GM19193 (cell line): ENCODE results near the gene GALK1.

Experiments
- POLR2A ChIP-seq: IDR thresholded peaks from 4 replicates; pipeline ENCODE4 v1.6.1; 2011; ENCODE audit not compliant: insufficient read depth, insufficient read length; ENCODE audit errors: extremely low read depth

GALK1 gene

GRCh38 chr17:75762513-75763268 is 2.3 kb downstream of the GALK1 start:
- TF ChIP-seq POLR2A: no peak

DNA sequence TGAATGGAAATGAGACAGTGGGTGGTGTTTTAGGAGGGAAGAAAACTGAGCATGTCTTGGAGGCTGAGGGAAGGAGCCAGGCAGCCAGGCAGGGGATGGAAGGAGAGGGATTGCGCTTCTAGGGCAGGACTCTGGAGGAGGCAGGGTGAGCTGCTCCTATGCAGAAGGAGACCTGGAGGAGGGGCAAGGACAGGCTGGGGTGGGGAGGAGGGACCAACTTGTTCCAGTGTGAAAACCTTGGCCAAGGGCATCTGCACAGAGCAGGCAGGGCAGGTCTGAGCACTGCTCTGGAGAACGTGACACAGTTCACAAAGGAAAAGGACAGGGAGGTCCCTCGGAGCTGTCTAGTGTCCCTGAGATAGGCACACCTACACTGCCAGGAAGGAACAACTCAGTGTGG is 5.5 kb downstream of the GALK1 start:
- no peak for TF ChIP-seq POLR2A

DNA sequence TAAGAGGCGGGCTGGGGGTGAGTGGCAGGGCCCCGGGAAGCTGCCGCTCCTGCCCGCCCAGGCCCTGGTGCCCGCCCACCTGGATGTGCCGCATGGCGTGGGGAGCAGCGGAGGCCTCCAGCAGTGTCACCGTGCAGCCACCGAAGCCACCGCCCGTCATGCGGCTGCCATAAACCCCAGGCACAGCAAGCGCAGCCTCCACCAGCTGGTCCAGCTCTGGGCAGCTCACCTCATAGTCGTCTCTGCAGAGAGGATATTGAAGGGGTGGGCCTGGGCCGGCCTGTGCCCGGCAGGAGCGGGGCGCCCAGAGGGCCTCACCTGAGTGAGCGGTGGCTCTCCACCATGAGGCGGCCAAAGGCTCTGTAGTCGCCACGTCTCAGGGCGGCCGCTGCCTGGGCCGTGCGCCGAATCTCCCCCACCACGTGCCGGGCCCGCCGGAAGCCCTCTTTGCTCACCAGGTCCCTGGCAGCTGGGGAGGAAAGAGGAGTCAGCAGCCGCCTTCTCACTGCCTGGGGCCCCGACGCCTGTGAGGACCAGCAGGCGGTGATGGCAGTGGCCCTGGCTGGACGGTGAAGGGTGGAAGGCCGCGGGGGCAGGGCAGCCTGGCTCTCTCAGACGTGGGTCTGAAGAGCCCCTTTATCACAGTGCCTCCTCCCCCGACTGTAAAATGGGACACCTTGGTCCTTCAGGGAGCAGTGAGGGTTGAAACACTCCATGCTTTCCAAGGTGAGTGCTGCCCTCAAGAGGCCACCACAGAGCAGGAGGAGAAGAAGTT is 6.7 kb downstream of the GALK1 start:
- no peak for TF ChIP-seq POLR2A

GRCh38 chr17:75757086-75757681 is 7.8 kb downstream of the GALK1 start:
- no peak for TF ChIP-seq POLR2A

DNA sequence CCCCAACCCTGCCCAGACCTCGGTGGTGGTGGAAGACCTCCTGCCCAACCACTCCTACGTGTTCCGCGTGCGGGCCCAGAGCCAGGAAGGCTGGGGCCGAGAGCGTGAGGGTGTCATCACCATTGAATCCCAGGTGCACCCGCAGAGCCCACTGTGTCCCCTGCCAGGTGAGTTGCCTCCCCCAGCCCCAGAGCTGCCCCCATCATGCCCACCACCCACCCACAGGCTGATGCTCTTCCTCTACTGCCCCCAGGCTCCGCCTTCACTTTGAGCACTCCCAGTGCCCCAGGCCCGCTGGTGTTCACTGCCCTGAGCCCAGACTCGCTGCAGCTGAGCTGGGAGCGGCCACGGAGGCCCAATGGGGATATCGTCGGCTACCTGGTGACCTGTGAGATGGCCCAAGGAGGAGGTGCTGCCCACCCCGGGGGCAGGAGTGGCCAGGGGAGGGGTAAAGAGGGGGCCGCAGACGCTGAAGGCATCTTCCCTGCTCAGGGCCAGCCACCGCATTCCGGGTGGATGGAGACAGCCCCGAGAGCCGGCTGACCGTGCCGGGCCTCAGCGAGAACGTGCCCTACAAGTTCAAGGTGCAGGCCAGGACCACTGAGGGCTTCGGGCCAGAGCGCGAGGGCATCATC is 8.4 kb downstream of the GALK1 start:
- no peak for TF ChIP-seq POLR2A

- TF ChIP-seq POLR2A: no peak
These were observed 9.0 kb downstream of the GALK1 start for GRCh38 chr17:75755990-75756389.

DNA sequence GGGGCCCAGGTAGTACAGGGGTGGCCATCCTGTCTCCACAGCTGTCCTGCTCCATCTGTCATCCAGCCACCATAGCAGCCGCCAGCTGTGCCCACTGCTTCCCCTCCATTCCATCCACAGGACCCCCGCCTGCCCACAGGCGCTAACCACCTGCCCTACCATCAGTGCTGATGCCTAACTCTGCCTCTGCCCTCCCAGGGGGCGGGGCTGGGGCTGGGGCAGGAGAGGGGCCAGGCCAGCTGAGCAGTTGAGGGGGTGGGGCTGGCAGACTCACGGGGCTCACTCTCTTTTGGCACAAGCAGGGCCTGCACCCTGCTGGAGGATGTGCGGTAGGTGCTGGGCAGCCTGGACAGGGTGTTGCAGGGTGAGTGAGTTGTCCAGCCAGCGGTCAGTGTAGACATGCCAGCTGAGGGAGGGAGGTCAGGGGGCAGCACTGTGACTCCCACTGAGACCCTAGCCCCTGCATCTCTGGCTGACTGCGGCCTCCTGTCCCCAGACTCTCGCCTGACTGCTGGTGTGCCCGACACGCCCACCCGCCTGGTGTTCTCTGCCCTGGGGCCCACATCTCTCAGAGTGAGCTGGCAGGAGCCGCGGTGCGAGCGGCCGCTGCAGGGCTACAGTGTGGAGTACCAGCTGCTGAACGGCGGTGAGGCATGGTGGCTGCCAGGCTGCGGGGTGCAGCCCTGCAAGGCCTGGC is 9.6 kb downstream of the GALK1 start:
- TF ChIP-seq POLR2A: no peak

GRCh38 chr17:75754378-75755204 is 10.4 kb downstream of the GALK1 start:
- no peak for TF ChIP-seq POLR2A

DNA sequence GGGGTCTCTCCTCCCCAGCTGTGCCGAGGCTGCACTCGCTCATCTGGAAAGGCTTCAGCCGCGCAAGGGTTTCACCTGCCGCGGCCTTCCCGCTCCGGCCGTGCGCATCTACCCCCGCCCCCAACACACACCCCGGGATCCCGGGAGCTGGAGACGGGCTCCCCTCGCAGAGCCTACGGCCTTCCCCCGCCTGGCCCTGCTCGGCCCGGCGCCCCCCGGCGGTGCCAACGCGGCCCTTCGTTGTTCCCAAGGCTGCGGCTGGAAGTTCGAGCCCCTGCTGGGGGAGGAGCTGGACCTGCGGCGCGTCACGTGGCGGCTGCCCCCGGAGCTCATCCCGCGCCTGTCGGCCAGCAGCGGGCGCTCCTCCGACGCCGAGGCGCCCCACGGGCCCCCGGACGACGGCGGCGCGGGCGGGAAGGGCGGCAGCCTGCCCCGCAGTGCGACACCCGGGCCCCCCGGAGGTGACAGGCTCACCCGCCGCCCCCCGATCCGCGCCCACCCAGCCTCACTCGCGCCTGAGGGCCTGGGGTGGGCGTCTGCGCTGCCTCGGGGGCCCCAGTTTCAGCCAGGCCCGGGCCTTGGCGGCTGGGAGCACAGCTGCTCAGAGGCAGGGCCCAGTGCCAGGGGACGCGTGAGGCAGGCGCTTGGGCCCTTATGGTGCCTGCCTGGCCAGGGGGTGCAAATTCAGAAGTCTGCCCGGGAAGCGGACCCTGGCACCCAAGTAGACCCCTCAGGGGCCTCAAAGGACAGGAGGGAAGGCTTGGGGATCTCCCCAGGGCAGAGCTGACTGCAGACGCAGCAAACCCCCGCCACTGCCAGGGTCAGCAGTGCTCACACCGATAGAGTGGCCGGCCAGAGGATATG is 11.2 kb downstream of the GALK1 start:
- TF ChIP-seq POLR2A: peak; percentile 11

DNA sequence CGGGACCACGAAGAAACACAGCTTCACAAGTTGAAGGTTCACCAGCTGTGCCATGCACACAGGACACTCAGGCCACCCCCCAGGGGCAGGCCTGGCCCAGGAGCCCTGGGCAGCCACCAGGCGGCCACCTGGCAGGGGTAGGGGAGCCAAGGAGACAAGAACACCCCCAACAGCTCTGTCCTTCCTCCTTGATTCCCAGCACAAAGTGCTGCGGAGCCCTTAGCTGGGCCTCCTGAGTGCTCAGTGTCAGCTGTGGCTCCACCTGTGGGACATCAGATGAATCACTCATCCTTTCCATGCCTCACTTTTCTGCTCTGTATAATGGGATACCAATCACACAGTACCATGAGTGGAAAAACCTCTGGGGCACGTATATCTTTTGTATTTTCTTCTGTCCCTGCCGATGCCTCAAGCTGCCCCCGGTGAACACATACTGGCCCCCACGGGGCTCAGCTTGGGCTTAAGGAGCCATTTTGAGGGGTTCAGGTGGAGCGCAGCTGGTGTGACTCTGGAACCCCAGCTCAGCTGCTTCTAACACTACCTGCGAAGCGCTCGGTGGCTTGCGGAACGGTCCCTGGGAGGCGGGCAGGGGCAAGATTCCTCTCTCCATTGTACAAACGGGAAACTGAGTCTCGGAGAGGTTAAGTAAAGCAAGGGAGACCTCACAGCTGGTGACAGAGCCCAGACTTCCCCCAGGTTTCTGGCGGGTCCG is 12.0 kb downstream of the GALK1 start:
- TF ChIP-seq POLR2A: no peak

GRCh38 chr17:75752405-75752709 is 12.6 kb downstream of the GALK1 start:
- TF ChIP-seq POLR2A: no peak

GRCh38 chr17:75751676-75752404 is 13.2 kb downstream of the GALK1 start:
- no peak for TF ChIP-seq POLR2A
